GM21528 (cell line): ENCODE data around the gene COL28A1.

ENCODE experiments used
- ATAC-seq: cut with Tn5 transposase; IDR thresholded peaks from one replicate; pipeline ENCODE4 v1.9.1; 2021; ENCODE audit warnings: mild to moderate bottlenecking, moderate library complexity; ENCODE audit not compliant: unreplicated experiment, low FRiP score

Gene COL28A1

GRCh38 chr7:7522421-7522820, 13.3 kb downstream of the COL28A1 start:
- no peak for ATAC-seq

DNA sequence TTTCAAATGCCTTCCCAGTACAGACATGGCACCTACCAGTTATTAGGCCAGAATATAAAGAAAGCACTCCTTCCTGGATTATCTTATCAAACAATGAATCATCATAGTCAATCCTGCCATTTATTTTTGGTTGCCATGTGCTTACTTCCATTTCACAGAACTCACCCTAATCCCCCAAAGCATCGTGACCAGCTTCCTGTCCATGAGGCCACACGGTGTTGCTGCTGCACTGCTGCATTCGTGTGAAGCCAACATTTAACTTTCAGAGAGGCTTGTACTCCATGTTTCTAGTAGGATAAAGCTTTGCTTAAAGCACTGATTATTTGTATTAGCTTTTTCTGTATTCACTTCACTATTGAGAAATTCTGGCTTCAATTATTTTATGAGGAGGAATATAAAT, 14.4 kb downstream of the COL28A1 start:
- no peak for ATAC-seq

DNA sequence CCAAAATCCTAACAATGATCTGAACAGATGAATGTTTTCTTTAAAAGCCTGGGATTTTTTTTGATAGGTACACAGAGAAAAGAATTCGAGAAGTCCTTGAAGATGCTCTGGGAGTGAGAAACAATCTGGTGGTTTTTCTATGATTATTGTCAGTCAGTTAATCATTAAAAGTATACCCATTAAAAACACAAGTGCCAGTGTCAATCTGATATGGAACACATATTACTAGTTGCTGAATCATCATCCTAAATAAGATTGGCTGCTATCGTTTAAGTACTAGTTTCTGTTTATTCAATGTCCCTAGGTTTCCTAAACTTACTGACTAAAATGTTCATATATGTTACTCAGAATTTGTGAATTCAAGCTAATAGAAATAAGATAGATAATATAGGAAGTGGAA, 16.1 kb downstream of the COL28A1 start:
- ATAC-seq = no peak

DNA sequence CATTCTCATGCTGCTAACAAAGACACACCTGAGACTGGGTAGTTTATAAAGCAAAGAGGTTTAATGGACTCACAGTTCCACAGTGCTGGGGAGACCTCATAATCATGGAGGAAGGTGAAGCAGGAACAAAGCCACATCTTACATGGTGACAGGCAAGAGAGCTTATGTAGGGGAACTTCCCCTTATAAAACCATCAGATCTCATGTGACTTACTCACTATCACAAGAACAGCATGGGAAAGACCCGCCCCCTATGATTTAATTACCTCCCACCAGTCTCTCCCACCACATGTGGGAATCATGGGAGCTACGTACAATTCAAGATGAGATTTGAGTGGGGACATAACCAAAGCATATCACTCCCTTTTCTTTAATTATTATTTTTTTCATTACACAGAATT, 16.6 kb downstream of the COL28A1 start:
- ATAC-seq = no peak

- ATAC-seq = no peak
These were observed 17.9 kb downstream of the COL28A1 start for GRCh38 chr7:7517754-7518153.

GRCh38 chr7:7516662-7517061, 19.0 kb downstream of the COL28A1 start:
- no peak for ATAC-seq

DNA sequence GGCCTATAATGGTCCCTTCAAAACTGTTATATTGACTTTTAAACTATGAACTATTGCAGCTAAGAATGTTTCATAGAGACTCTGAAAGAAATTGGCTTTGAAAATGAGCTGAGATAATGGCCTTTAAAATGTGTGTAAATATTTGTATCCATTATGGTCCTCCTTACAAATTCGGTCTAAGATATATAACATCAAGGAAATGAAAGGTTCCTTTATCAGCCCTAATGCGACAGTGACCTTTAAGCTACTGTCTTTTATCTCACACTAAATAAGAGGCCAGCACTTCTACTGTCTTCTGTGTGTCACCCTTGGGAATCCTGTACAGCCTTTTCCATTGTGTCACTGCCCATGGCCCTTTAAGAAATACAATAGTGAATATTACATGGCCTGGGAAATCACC, 19.5 kb downstream of the COL28A1 start:
- ATAC-seq = no peak

DNA sequence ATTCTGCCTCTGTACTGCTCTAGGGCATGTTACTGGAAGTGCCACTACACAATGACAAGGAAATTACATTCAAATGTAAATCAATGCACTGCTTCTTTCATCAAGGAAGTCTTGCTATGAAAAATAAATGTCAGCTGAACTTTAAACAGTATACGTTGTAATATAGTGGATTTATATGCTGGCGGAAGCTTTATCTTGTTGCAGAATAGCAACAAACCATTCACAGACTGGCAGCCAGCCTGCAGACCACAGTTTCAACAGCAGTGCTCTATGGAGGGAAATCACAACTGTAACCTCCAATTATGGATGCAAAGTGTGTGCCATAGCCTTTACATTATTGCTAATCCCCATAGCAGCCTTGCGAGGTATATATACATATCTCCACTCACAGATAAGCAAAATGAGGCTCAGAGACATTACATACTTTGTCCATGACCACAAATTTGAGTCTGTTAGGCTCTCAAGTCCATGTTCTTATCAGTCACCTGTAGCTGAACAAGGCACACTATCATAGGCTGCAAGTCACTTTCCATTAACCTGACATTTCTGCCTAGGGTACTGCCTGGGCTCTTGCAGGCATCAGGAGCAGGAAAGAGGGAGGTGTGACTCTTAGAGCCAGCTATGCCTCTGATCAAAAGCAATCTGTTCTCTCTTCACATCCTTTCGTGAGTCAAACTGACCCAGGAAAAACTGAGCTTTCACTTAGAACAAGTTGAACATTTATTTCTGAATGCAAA, 22.6 kb downstream of the COL28A1 start:
- no peak for ATAC-seq

DNA sequence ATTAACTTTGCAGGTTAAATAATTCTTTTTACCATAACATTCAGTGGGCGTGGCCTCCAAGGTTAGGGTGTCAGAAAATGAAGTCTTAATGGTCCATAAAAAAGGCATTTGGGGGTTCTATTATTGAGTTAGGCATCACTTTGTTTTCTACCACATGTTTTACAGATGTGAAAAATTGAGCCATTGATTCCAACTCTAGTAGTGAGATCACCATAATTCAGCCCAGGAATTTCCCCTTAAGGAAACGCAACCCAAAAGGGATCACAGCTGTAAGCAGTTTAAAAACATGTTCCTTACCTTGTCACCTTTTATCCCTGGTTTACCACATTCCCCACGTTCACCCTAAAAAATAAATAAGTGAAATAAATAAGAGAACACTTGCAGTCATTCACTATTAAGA, 24.9 kb downstream of the COL28A1 start:
- ATAC-seq = no peak

- no peak for ATAC-seq
These were observed 29.8 kb downstream of the COL28A1 start for GRCh38 chr7:7505915-7506314.

GRCh38 chr7:7504910-7505704, 30.6 kb downstream of the COL28A1 start:
- no peak for ATAC-seq

DNA sequence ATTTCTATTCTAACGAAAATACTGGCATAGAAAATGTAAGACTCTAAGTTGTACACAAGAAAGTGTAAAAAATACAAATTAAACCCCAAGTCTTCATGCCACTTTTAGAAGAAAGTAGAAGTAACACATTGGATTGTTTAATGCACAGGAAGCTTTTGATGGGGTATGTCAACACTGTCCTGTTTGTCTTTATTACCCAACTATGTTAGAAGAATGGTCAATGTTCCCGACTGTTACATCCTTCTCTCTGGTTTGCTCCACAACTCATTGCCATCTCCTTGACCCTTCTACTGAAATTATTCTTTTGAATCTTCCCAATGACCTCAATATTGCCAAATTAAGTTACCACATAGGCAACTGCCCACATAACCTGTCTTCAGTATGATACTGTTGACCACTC, 35.8 kb downstream of the COL28A1 start:
- no peak for ATAC-seq

DNA sequence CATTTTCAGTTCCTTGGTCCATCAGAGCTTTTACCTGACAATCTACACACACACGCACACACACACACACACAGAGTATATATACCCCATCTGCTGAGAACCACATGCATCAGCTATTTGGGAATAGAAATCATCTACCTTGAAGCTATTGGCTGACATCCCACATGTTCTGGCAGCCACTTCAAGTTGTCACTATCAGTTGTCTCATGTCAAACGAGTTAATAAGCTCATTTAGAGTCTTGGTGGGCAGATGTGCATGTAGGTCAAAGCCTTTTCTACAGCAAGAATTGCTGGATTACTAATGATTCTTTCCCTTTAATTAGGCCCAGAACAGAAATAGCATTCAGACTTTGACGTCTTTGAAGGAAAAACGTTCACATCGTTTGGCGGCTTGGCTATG, 36.8 kb downstream of the COL28A1 start:
- no peak for ATAC-seq

DNA sequence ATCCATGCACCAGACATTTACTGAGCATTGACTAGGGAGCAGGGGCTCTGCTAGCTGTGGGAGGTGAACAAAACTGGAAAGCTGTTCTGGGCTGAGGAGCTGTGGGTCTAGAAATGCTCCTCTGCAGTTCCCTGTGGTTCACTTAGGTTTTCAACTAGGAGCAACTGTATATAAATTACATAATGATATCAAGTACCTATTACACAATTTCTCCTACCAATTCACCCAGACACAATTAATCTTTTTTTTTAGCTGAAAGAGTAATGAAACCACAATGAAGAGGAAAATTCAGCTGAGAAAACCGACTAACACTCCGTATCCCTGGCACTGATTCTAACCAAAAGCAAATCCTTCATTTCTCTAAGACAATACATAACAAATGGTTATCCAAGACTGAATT, 39.4 kb downstream of the COL28A1 start:
- no peak for ATAC-seq

GRCh38 chr7:7495171-7495570, 40.5 kb downstream of the COL28A1 start:
- ATAC-seq = no peak

DNA sequence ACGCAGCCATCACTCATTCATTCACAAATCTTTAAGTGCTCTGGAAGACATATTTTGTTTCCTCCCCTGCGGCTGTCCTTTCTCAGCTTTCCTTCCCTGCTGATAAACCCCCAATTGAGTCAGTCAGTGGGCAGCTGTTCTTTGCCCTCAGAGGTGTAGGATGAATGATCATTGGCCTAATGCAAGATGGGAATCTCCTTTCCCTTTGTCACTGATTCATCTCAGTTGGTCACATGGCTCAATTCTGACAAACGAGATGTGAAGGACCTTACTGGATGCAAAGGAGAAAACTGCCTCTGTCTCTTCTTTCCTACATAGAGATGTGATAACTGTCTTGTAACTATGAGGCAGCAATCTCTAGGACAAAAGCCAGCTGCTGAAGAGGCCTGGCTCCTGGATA, 44.6 kb downstream of the COL28A1 start:
- ATAC-seq = no peak

- ATAC-seq = no peak
These were observed 45.7 kb downstream of the COL28A1 start for GRCh38 chr7:7490003-7490402.

GRCh38 chr7:7489546-7489945, 46.1 kb downstream of the COL28A1 start:
- ATAC-seq = no peak

DNA sequence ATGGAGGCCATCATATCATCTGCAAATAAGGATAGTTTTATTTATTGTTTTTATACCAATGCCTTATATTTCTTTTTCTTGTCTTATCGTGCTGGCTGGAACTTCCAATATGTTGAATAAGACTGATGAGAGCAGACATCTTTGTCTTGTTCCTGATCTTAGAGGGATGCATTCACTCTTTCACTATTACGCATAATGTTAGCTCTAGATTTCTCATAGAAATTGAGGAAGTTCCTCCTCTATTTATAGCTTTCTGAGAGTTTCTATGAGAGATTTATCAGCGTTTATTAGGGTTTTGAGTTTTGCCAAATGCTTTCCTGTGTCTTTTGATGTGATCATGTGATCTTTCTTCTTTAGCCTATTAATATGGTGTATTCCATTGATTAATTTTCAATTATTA, 49.3 kb downstream of the COL28A1 start:
- ATAC-seq = no peak

DNA sequence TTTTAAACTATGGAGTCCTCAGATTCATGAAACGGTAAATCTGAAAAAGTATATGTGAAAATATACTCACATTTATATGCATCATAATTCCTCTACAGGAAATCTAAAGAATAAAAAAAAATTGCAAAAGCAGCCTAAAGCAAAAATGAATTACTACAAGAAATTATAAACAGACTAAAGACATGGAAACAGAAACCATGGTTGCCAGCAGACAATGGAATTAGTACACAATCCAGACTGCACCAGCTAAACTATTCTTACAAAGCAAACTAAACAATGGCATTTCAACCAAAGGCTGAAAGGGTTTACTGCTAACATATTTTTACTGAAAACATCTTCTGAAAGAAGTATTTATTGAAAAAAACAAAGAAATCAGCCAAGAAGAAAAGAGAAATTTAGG, 51.6 kb downstream of the COL28A1 start:
- ATAC-seq = no peak

- no peak for ATAC-seq
These were observed 53.9 kb downstream of the COL28A1 start for GRCh38 chr7:7481802-7482201.

DNA sequence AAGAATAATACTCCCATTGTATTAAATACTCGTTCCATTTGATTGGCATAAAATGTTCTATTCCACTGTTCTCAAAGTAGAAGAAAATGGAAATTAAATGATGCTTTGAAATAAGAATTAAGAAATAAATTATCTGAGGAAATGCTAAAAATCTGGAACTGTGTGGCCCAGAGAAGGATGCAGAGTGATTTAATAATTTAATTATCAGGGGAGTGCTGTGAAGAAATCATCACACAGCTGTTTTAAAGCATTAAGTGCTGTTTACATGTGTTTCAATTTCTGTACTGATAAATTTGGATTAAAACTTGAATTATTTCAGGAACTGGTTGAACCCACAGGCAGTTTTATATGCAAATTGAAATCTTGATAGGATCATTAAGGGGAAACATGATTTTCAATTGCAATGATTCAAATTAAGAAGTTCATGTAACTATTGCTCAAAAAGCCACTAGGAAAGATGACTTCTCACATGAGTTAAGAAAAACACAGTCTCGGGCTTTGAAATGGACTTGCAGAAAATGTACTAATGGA, 56.3 kb downstream of the COL28A1 start:
- no peak for ATAC-seq
